ENCODE data around the gene MMP24OS. TPM values are rescaled to one million over a fixed set of nuclear protein-coding genes. Genes with fewer than 3 reads are reported as not detected.
"Not testable (repeated sequence)": the region's sequence is repeated elsewhere in the genome, so short reads cannot be mapped to it uniquely, and the experiment has no call there.

MMP24OS gene
- total and polyA plus RNA-seq, 2 donors (not counting 3 experiments of a cell fraction or from before 2014, with no cell fraction given): 35.1 to 55.6 TPM

GRCh38 chr20:35263532-35264341 is 14.2 kb downstream of the MMP24OS start:
- Histone ChIP-seq H3K4me1 (ENCODE audit: control insufficient read depth, extremely low read depth, insufficient read depth, low read length) (peaks cover 3% of the 10 kb centered on the region), H3K27ac (ENCODE audit: insufficient read depth, low read depth, low read length) (no peak overlapping the region), H3K9ac (replicated peaks; ENCODE audit: extremely low read depth, insufficient read depth, low read length) (no peak overlapping the region), H3K4me2 (ENCODE audit: insufficient read depth, low read length) (no peak overlapping the region), H3K9me1 (replicated peaks; ENCODE audit: control insufficient read depth, extremely low read depth, insufficient read depth, low read length) (no peaks in the 10 kb centered on the region), H4K20me1 (replicated peaks; ENCODE audit: control insufficient read depth, extremely low read depth, insufficient read depth, low read length) (no peaks in the 10 kb centered on the region), H3K27me3 (ENCODE audit: control insufficient read depth in 2 of 2, insufficient read depth in 2 of 2, low read length in 2 of 2) (no peaks in the 10 kb centered on the region), H3K9me3 (replicated peaks; ENCODE audit: control insufficient read depth, insufficient read depth, low read length) (no peaks in the 10 kb centered on the region), H2AFZ (ENCODE audit: low read depth, low read length) (no peak overlapping the region), H3K36me3 (ENCODE audit: control insufficient read depth in 2 of 2, extremely low read depth in 1 of 2, insufficient read depth in 2 of 2, low read length in 2 of 2) (no peaks in the 10 kb centered on the region), H3K79me2 (ENCODE audit: control insufficient read depth, insufficient read depth, low read length) (no peaks in the 10 kb centered on the region), H3K4me3 (replicated peaks in 1 of 3; ENCODE audit: insufficient read depth in 1 of 3, low read depth in 1 of 3, low read length in 3 of 3) (no peak overlapping the region)
- DNase-seq (ENCODE audit: low read depth, low spot score) (no peak), FAIRE-seq (no peak)
- dilution Hi-C loops (cut with MboI; ENCODE audit: extremely low pct_ligation_motif_present, low sequenced_read_pairs) (loop anchor here (25.0 kb wide), 1 partner anchor 426 kb away; the partner anchor contains the start of gene NCOA6), intact Hi-C loops (cut with micrococcal nuclease) (no loop called here)
- ChIA-PET POLR2A (interaction anchor here (1.2 kb wide), 1 partner anchor 42 kb away, joined by 3 read pairs; no protein-coding TSS in a partner anchor), CTCF (interaction anchor here (0.6 to 11.4 kb wide), 11 partner anchors 13 to 412 kb away, joined by 3 to 177 read pairs (median 3); partner anchors contain the start of gene EDEM2)
- no TSS peak for BruUV-seq (replicated peaks)
- TF ChIP-seq MYC (IDR thresholded peaks at IDR 0.05; ENCODE audit: low read depth, low read length) (no peak), POLR2AphosphoS5 (IDR thresholded peaks at IDR 0.05; ENCODE audit: insufficient read depth, low read depth, low read length) (no peak), POLR2A (IDR thresholded peaks at IDR 0.05; ENCODE audit: low read depth, low read length) (no peak), EZH2 (IDR thresholded peaks at IDR 0.05; ENCODE audit: borderline replicate concordance, low read depth, low read length, severe bottlenecking) (no peak), JUN (IDR thresholded peaks at IDR 0.05; ENCODE audit: borderline replicate concordance, insufficient read depth, insufficient read length, low read depth) (no peak), FOS (IDR thresholded peaks at IDR 0.05; ENCODE audit: borderline replicate concordance, insufficient read depth, low read length) (no peak), CTCF (IDR thresholded peaks at IDR 0.05; ENCODE audit: extremely low read depth in 1 of 2, insufficient read depth in 1 of 2, low read depth in 1 of 2, low read length in 2 of 2) (no peak), MAX (IDR thresholded peaks at IDR 0.05; ENCODE audit: insufficient read depth, insufficient read length) (no peak), GATA2 (IDR thresholded peaks at IDR 0.05; ENCODE audit: insufficient read depth, insufficient read length, low read depth, low read length) (no peak)

- dilution Hi-C loops (cut with MboI; ENCODE audit: extremely low pct_ligation_motif_present, low sequenced_read_pairs): loop anchor here (25.0 kb wide), 1 partner anchor 426 kb away; the partner anchor contains the start of gene NCOA6
- H3K9ac ChIP-seq (replicated peaks; ENCODE audit: extremely low read depth, insufficient read depth, low read length); H3K79me2 ChIP-seq (ENCODE audit: control insufficient read depth, insufficient read depth, low read length); H2AFZ ChIP-seq (ENCODE audit: low read depth, low read length); H3K9me1 ChIP-seq (replicated peaks; ENCODE audit: control insufficient read depth, extremely low read depth, insufficient read depth, low read length); H3K27ac ChIP-seq (ENCODE audit: insufficient read depth, low read depth, low read length); H3K4me3 ChIP-seq (replicated peaks in 1 of 3; ENCODE audit: insufficient read depth in 1 of 3, low read depth in 1 of 3, low read length in 3 of 3); H4K20me1 ChIP-seq (replicated peaks; ENCODE audit: control insufficient read depth, extremely low read depth, insufficient read depth, low read length); H3K27me3 ChIP-seq (ENCODE audit: control insufficient read depth in 2 of 2, insufficient read depth in 2 of 2, low read length in 2 of 2); intact Hi-C loops (cut with micrococcal nuclease); H3K4me1 ChIP-seq (ENCODE audit: control insufficient read depth, extremely low read depth, insufficient read depth, low read length); H3K4me2 ChIP-seq (ENCODE audit: insufficient read depth, low read length); H3K9me3 ChIP-seq (replicated peaks; ENCODE audit: control insufficient read depth, insufficient read depth, low read length); BruUV-seq (replicated peaks); H3K36me3 ChIP-seq (ENCODE audit: control insufficient read depth in 2 of 2, extremely low read depth in 1 of 2, insufficient read depth in 2 of 2, low read length in 2 of 2): not testable (repeated sequence)
- DNase-seq (ENCODE audit: low read depth, low spot score): peak; percentile 40
- ChIA-PET POLR2A (interaction anchor here (1.2 kb wide), 1 partner anchor 43 kb away, joined by 3 read pairs; no protein-coding TSS in a partner anchor), CTCF (interaction anchor here (0.6 to 11.4 kb wide), 8 partner anchors 76 to 411 kb away, joined by 3 to 177 read pairs (median 3); partner anchors contain the start of gene EDEM2)
- peak; percentile 60 for FAIRE-seq
These were observed 15.0 kb downstream of the MMP24OS start for GRCh38 chr20:35262731-35263531.
